ENCODE data around the gene BCL3. TPM values are rescaled to one million over a fixed set of nuclear protein-coding genes. Genes with fewer than 3 reads are reported as not detected.
"Not testable (repeated sequence)": the region's sequence is repeated elsewhere in the genome, so short reads cannot be mapped to it uniquely, and the experiment has no call there.

Gene BCL3
- total RNA-seq, 1 experiment from 2014 or later: 2.2 TPM

GRCh38 chr19:44719262-44719701, 29.2 kb upstream of the BCL3 start:
- no peak overlapping the region for H3K4ac ChIP-seq (ENCODE audit: low read depth, low read length)
- H3K27me3 Mint-ChIP-seq (ENCODE audit: low read depth): peaks cover 5% of the 10 kb centered on the region
- WGBS (ENCODE audit: extremely low coverage, insufficient read length, low lambda C conversion rate): no CpG with 5 or more reads among the region's 8 CpGs
- H3K9ac ChIP-seq (ENCODE audit: extremely low read depth, insufficient read length, low read length): no peak overlapping the region
- no peaks in the 10 kb centered on the region for H3K79me2 ChIP-seq (ENCODE audit: insufficient read depth, low read length)
- H4K91ac ChIP-seq (ENCODE audit: insufficient read length, low read depth, low read length): no peak overlapping the region
- H3K4me2 ChIP-seq (ENCODE audit: insufficient read depth, insufficient read length, low read length): peak overlapping the region; percentile 73
- H3K27me3 ChIP-seq (ENCODE audit: insufficient read depth, low read length): no peaks in the 10 kb centered on the region
- H3K79me1 ChIP-seq (ENCODE audit: insufficient read depth, low read depth, low read length, poor library complexity, severe bottlenecking): no peaks in the 10 kb centered on the region
- peak overlapping the region; percentile 35 for H2BK5ac ChIP-seq (ENCODE audit: insufficient read length, low read length)
- H3K14ac ChIP-seq (ENCODE audit: insufficient read depth, low read length): peak overlapping the region; percentile 56; the same call in 1 of the 2 replicates
- peak overlapping the region; percentile 61 for H3K18ac ChIP-seq (ENCODE audit: insufficient read length, low read depth, low read length)
- no peak overlapping the region for H3K23ac ChIP-seq (ENCODE audit: insufficient read length, low read depth, low read length)
- H3K27ac ChIP-seq (ENCODE audit: insufficient read length, low read depth, low read length): no peak overlapping the region
- no peak overlapping the region for H2BK12ac ChIP-seq (ENCODE audit: insufficient read length, low read depth, low read length)
- H2BK15ac ChIP-seq (ENCODE audit: low read depth, low read length): peak overlapping the region; percentile 95; the same call in 1 of the 2 replicates
- H3K36me3 Mint-ChIP-seq (ENCODE audit: insufficient read depth in 1 of 3, low read depth in 3 of 3): peaks cover 14 to 15% (median 15%) of the 10 kb centered on the region in 3 experiments
- H4K8ac ChIP-seq (replicated peaks; ENCODE audit: insufficient read length, low read depth, low read length): no peak overlapping the region
- H3K4me1 Mint-ChIP-seq: peaks cover 11 to 13% of the 10 kb centered on the region in 2 experiments
- no peaks in the 10 kb centered on the region; the same call in 1 of the 2 replicates for H3K4me1 ChIP-seq (ENCODE audit: insufficient read depth, low read length)
- H3K56ac ChIP-seq (ENCODE audit: insufficient read length, low read depth, low read length): peak overlapping the region; percentile 94
- peaks cover 18% of the 10 kb centered on the region in 2 experiments for H3K9me3 Mint-ChIP-seq
- peak; percentile 62 for DNase-seq
- H3K9me3 ChIP-seq (ENCODE audit: control insufficient read depth, low read depth, low read length): peaks cover 5% of the 10 kb centered on the region
- H3K4me3 Mint-ChIP-seq: peak overlapping the region in 1 of 2 experiments; percentile 46; a peak in 1 of 5 replicates
- H4K5ac ChIP-seq (ENCODE audit: insufficient read length, low read depth, low read length): peak overlapping the region; percentile 36
- no peak overlapping the region for H2AFZ ChIP-seq (ENCODE audit: low read length)
- no peaks in the 10 kb centered on the region for H3K23me2 ChIP-seq (ENCODE audit: insufficient read length, low read depth, low read length, poor library complexity, severe bottlenecking)
- H2BK20ac ChIP-seq (ENCODE audit: low read depth, low read length, poor library complexity, severe bottlenecking): no peak overlapping the region
- H2AK5ac ChIP-seq (ENCODE audit: insufficient read length, low read length): no peak overlapping the region
- H4K20me1 ChIP-seq (ENCODE audit: control insufficient read depth, insufficient read depth, insufficient read length): no peaks in the 10 kb centered on the region
- no peak for TF ChIP-seq CTCF (conservative IDR thresholded peaks at IDR 0.05)
- H3K27ac Mint-ChIP-seq: peak overlapping the region in 1 of 3 experiments; percentile 62; a peak in 1 of 7 replicates
- no peak overlapping the region for H3T11ph ChIP-seq (ENCODE audit: low read length)
- no peak overlapping the region for H2BK120ac ChIP-seq (ENCODE audit: low read depth, low read length, poor library complexity, severe bottlenecking)

- not testable (repeated sequence) for H3K23ac ChIP-seq (ENCODE audit: insufficient read length, low read depth, low read length); DNase-seq; H3K4me2 ChIP-seq (ENCODE audit: insufficient read depth, insufficient read length, low read length); H2AFZ ChIP-seq (ENCODE audit: low read length); H2AK5ac ChIP-seq (ENCODE audit: insufficient read length, low read length); H3K23me2 ChIP-seq (ENCODE audit: insufficient read length, low read depth, low read length, poor library complexity, severe bottlenecking); H4K91ac ChIP-seq (ENCODE audit: insufficient read length, low read depth, low read length); H2BK120ac ChIP-seq (ENCODE audit: low read depth, low read length, poor library complexity, severe bottlenecking); H3K27ac ChIP-seq (ENCODE audit: insufficient read length, low read depth, low read length); H4K20me1 ChIP-seq (ENCODE audit: control insufficient read depth, insufficient read depth, insufficient read length); H2BK20ac ChIP-seq (ENCODE audit: low read depth, low read length, poor library complexity, severe bottlenecking); H3K36me3 Mint-ChIP-seq (ENCODE audit: insufficient read depth in 1 of 3, low read depth in 3 of 3); H3K4me1 ChIP-seq (ENCODE audit: insufficient read depth, low read length); H3K9me3 Mint-ChIP-seq; H3T11ph ChIP-seq (ENCODE audit: low read length); H3K14ac ChIP-seq (ENCODE audit: insufficient read depth, low read length); H3K9me3 ChIP-seq (ENCODE audit: control insufficient read depth, low read depth, low read length); H2BK15ac ChIP-seq (ENCODE audit: low read depth, low read length); H3K4ac ChIP-seq (ENCODE audit: low read depth, low read length); H3K4me3 Mint-ChIP-seq; H3K27me3 Mint-ChIP-seq (ENCODE audit: low read depth); H2BK12ac ChIP-seq (ENCODE audit: insufficient read length, low read depth, low read length); H3K79me2 ChIP-seq (ENCODE audit: insufficient read depth, low read length); H3K27me3 ChIP-seq (ENCODE audit: insufficient read depth, low read length); H4K5ac ChIP-seq (ENCODE audit: insufficient read length, low read depth, low read length); H4K8ac ChIP-seq (replicated peaks; ENCODE audit: insufficient read length, low read depth, low read length); H3K9ac ChIP-seq (ENCODE audit: extremely low read depth, insufficient read length, low read length); H3K18ac ChIP-seq (ENCODE audit: insufficient read length, low read depth, low read length); H3K79me1 ChIP-seq (ENCODE audit: insufficient read depth, low read depth, low read length, poor library complexity, severe bottlenecking); H2BK5ac ChIP-seq (ENCODE audit: insufficient read length, low read length); H3K56ac ChIP-seq (ENCODE audit: insufficient read length, low read depth, low read length); H3K27ac Mint-ChIP-seq
- WGBS (ENCODE audit: extremely low coverage, insufficient read length, low lambda C conversion rate): no CpG with 5 or more reads among the region's 9 CpGs
- H3K4me1 Mint-ChIP-seq: peaks cover 12 to 13% of the 10 kb centered on the region in 2 experiments
Measured at GRCh38 chr19:44720396-44720795, 28.1 kb upstream of the BCL3 start.

All from H9 (cell line).